ENCODE data around the gene MET. TPM values are rescaled to one million over a fixed set of nuclear protein-coding genes. Genes with fewer than 3 reads are reported as not detected.

The MET gene
- total and polyA plus RNA-seq, 2 donors (not counting 1 experiment from before 2014, with no cell fraction given), result 33.4 to 44.4 TPM

DNA sequence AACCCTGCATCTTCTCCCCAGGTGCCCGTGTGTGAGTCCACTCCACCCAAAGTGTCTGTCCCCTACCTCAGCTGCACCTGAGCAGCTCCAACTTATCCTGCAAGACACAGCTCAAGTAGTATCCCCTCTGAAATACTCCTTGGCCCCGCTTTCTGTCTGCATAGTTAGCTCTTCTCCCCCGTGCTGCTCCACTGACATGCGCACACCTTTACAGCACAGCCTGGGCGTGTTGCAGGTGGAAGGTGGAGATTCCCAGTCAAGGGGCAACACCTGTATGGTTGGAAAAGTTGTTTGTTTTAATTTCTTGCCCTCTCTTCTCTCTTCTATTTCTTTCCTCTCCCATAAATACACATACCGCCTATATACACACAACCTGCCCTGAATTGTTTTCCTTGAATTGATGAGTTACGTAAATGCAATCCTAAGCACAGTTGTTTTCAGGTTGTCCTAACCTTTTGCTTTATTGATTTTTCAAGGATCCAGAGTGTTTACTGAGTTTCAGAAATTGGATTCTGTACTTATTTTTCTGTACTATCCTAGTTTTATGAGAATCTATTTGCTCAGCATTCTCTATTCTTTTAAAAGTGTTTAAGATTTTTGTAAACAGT is 14.9 kb downstream of the MET start:
- no peak for DNase-seq (ENCODE audit: low read depth in 2 of 2)
- Histone ChIP-seq H3K4me1 (ENCODE audit: control insufficient read depth, extremely low read depth, insufficient read depth, low read length) (peaks cover 3% of the 10 kb centered on the region), H3K9ac (ENCODE audit: insufficient read depth, low read length) (no peak overlapping the region), H3K36me3 (ENCODE audit: control insufficient read depth, insufficient read depth, low read length) (no peaks in the 10 kb centered on the region), H2AFZ (ENCODE audit: low read length) (no peak overlapping the region), H3K27ac (ENCODE audit: insufficient read depth, low read length) (no peak overlapping the region), H3K27me3 (ENCODE audit: control insufficient read depth, insufficient read depth, low read length) (no peaks in the 10 kb centered on the region), H3K79me2 (ENCODE audit: control insufficient read depth, insufficient read depth, low read length) (peaks cover 6% of the 10 kb centered on the region), H3K9me3 (ENCODE audit: control insufficient read depth, insufficient read depth, low read depth, low read length) (no peaks in the 10 kb centered on the region), H3K4me3 (replicated peaks in 1 of 4; ENCODE audit: control extremely low read depth in 1 of 4, insufficient read depth in 1 of 4, low read depth in 3 of 4, low read length in 4 of 4) (no peak overlapping the region), H3K4me2 (ENCODE audit: extremely low read depth, insufficient read depth, low read length) (no peak overlapping the region), H4K20me1 (ENCODE audit: control insufficient read depth, extremely low read depth, insufficient read depth, low read length) (no peaks in the 10 kb centered on the region)
- TF ChIP-seq, protein P1, sequence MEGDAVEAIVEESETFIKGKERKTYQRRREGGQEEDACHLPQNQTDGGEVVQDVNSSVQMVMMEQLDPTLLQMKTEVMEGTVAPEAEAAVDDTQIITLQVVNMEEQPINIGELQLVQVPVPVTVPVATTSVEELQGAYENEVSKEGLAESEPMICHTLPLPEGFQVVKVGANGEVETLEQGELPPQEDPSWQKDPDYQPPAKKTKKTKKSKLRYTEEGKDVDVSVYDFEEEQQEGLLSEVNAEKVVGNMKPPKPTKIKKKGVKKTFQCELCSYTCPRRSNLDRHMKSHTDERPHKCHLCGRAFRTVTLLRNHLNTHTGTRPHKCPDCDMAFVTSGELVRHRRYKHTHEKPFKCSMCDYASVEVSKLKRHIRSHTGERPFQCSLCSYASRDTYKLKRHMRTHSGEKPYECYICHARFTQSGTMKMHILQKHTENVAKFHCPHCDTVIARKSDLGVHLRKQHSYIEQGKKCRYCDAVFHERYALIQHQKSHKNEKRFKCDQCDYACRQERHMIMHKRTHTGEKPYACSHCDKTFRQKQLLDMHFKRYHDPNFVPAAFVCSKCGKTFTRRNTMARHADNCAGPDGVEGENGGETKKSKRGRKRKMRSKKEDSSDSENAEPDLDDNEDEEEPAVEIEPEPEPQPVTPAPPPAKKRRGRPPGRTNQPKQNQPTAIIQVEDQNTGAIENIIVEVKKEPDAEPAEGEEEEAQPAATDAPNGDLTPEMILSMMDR (conservative IDR thresholded peaks at IDR 0.05 in 1 of 2, IDR thresholded peaks at IDR 0.05 in 1 of 2; ENCODE audit: low read depth in 1 of 2, low read length in 2 of 2), result no peak
- no peak for TF ChIP-seq EZH2 (IDR thresholded peaks at IDR 0.05; ENCODE audit: low read length, missing control alignments)

DNA sequence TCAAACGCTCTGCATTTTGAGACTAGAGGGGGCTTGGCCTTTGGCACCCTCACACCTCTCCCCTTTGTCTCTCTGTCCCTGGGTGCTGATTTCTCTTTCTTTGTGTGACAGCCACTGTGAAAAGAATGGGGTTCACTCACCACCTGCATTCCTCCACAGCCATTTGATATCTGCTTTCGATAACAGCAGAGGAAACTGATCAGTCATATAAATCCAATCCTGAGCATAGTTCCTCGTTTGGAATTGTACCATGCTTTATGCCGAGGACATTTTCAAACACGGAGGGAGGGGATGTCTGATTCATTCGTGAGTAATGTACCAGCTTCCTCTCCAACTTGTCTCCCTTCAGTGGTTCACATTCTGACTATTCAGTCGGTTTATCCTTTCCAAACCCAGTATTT is 15.8 kb downstream of the MET start:
- H3K79me2 ChIP-seq (ENCODE audit: control insufficient read depth, insufficient read depth, low read length), result peaks cover 6% of the 10 kb centered on the region
- H3K9ac ChIP-seq (ENCODE audit: insufficient read depth, low read length), result no peak overlapping the region
- H3K27ac ChIP-seq (ENCODE audit: insufficient read depth, low read length), result no peak overlapping the region
- no peaks in the 10 kb centered on the region for H3K36me3 ChIP-seq (ENCODE audit: control insufficient read depth, insufficient read depth, low read length)
- no peaks in the 10 kb centered on the region for H3K9me3 ChIP-seq (ENCODE audit: control insufficient read depth, insufficient read depth, low read depth, low read length)
- no peak overlapping the region for H3K4me3 ChIP-seq (replicated peaks in 1 of 4; ENCODE audit: control extremely low read depth in 1 of 4, insufficient read depth in 1 of 4, low read depth in 3 of 4, low read length in 4 of 4)
- TF ChIP-seq, protein P1 (conservative IDR thresholded peaks at IDR 0.05 in 1 of 2, IDR thresholded peaks at IDR 0.05 in 1 of 2; ENCODE audit: low read depth in 1 of 2, low read length in 2 of 2), result no peak
- TF ChIP-seq EZH2 (IDR thresholded peaks at IDR 0.05; ENCODE audit: low read length, missing control alignments), result no peak
- peak overlapping the region; percentile 40 for H2AFZ ChIP-seq (ENCODE audit: low read length)
- H3K4me2 ChIP-seq (ENCODE audit: extremely low read depth, insufficient read depth, low read length), result peak overlapping the region; percentile 51
- no peaks in the 10 kb centered on the region for H3K27me3 ChIP-seq (ENCODE audit: control insufficient read depth, insufficient read depth, low read length)
- DNase-seq (ENCODE audit: low read depth in 2 of 2), result peak; percentile 68 to 89
- peaks cover 3% of the 10 kb centered on the region for H3K4me1 ChIP-seq (ENCODE audit: control insufficient read depth, extremely low read depth, insufficient read depth, low read length)
- H4K20me1 ChIP-seq (ENCODE audit: control insufficient read depth, extremely low read depth, insufficient read depth, low read length), result no peaks in the 10 kb centered on the region

DNA sequence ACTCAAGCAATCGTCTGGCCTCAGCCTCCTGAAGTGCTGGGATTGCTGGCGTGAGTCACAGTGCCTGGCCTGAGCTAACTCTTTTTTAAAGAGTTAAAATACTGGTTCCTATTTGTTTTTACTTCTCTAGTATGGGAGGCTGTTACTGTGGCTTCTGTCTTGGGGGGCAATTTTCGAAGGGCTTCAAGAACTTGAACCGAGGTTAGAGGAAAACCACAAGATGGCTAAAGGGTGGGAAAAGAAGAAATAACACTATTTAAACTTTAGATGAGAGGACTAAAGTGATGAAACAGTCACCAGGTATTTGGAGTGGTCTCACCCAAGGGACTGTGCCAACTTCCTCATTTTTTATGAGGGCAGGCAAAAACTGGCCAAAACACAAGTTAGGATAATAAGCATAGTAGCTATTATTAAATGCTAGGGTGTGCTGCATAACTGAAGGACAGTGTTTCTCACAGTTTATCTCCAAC is 17.8 kb downstream of the MET start:
- no peaks in the 10 kb centered on the region for H4K20me1 ChIP-seq (ENCODE audit: control insufficient read depth, extremely low read depth, insufficient read depth, low read length)
- H2AFZ ChIP-seq (ENCODE audit: low read length), result no peak overlapping the region
- no peak overlapping the region for H3K9ac ChIP-seq (ENCODE audit: insufficient read depth, low read length)
- H3K79me2 ChIP-seq (ENCODE audit: control insufficient read depth, insufficient read depth, low read length), result peaks cover 9% of the 10 kb centered on the region
- DNase-seq (ENCODE audit: low read depth in 2 of 2), result peak in 1 of 2 donors; percentile 82
- no peaks in the 10 kb centered on the region for H3K27me3 ChIP-seq (ENCODE audit: control insufficient read depth, insufficient read depth, low read length)
- H3K4me2 ChIP-seq (ENCODE audit: extremely low read depth, insufficient read depth, low read length), result no peak overlapping the region
- H3K36me3 ChIP-seq (ENCODE audit: control insufficient read depth, insufficient read depth, low read length), result no peaks in the 10 kb centered on the region
- no peak overlapping the region for H3K4me3 ChIP-seq (replicated peaks in 1 of 4; ENCODE audit: control extremely low read depth in 1 of 4, insufficient read depth in 1 of 4, low read depth in 3 of 4, low read length in 4 of 4)
- peaks cover 5% of the 10 kb centered on the region for H3K4me1 ChIP-seq (ENCODE audit: control insufficient read depth, extremely low read depth, insufficient read depth, low read length)
- no peak overlapping the region for H3K27ac ChIP-seq (ENCODE audit: insufficient read depth, low read length)
- no peak for TF ChIP-seq EZH2 (IDR thresholded peaks at IDR 0.05; ENCODE audit: low read length, missing control alignments)
- TF ChIP-seq, protein P1 (conservative IDR thresholded peaks at IDR 0.05 in 1 of 2, IDR thresholded peaks at IDR 0.05 in 1 of 2; ENCODE audit: low read depth in 1 of 2, low read length in 2 of 2), result no peak
- no peaks in the 10 kb centered on the region for H3K9me3 ChIP-seq (ENCODE audit: control insufficient read depth, insufficient read depth, low read depth, low read length)

Data from fibroblast of lung (primary cell).